NCI-H2029 (cell line): Measurements from ENCODE around the gene SLC18B1.

Experiments
- DNase-seq: peaks from one replicate; lab custom pipeline; 2025; lab: John Stamatoyannopoulos, UW

SLC18B1 gene

GRCh38 chr6:132797951-132798868, at the start of gene SLC18B1:
Gene SLC18B1, minus strand, starts transcription at chr6:132798637. Its CDS starts 181 bp downstream, at chr6:132798456.
- DNase-seq, result no peak

GRCh38 chr6:132843316-132844035, 45.0 kb upstream of the SLC18B1 start:
- DNase-seq, result no peak

- no peak for DNase-seq
Measured at GRCh38 chr6:132841966-132842365, 43.5 kb upstream of the SLC18B1 start.

GRCh38 chr6:132832891-132833290, 34.5 kb upstream of the SLC18B1 start:
- DNase-seq, result no peak

- DNase-seq, result no peak
Measured at GRCh38 chr6:132830334-132830751, 31.9 kb upstream of the SLC18B1 start.

GRCh38 chr6:132820629-132821381, 22.4 kb upstream of the SLC18B1 start:
- DNase-seq, result no peak

- DNase-seq, result no peak
Measured at GRCh38 chr6:132819405-132820161, 21.1 kb upstream of the SLC18B1 start.

GRCh38 chr6:132818404-132819359, 20.2 kb upstream of the SLC18B1 start:
- DNase-seq, result no peak

- no peak for DNase-seq
Measured at GRCh38 chr6:132817554-132818403, 19.3 kb upstream of the SLC18B1 start.

GRCh38 chr6:132816660-132817059, 18.2 kb upstream of the SLC18B1 start:
- DNase-seq, result no peak

- DNase-seq, result no peak
Measured at GRCh38 chr6:132814716-132815570, 16.5 kb upstream of the SLC18B1 start.

- peak; percentile 9 for DNase-seq
Measured at GRCh38 chr6:132813173-132813856, 14.9 kb upstream of the SLC18B1 start.

GRCh38 chr6:132812756-132813172, 14.3 kb upstream of the SLC18B1 start:
- no peak for DNase-seq

- DNase-seq, result peak; percentile 8
Measured at GRCh38 chr6:132812255-132812732, 13.9 kb upstream of the SLC18B1 start.

- no peak for DNase-seq
Measured at GRCh38 chr6:132811276-132811675, 12.8 kb upstream of the SLC18B1 start.

- DNase-seq, result no peak
Measured at GRCh38 chr6:132805548-132805947, 7.1 kb upstream of the SLC18B1 start.

- DNase-seq, result no peak
Measured at GRCh38 chr6:132804251-132804650, 5.8 kb upstream of the SLC18B1 start.

GRCh38 chr6:132800656-132801055, 2.2 kb upstream of the SLC18B1 start:
- no peak for DNase-seq
